DND-41 (cell line): Measurements from ENCODE around the gene ZDHHC17.

Source experiments
- CTCF ChIP-seq: IDR thresholded peaks from 2 replicates; pipeline ENCODE4 v1.5.1; 2012; ENCODE audit warnings: borderline replicate concordance, low read length, moderate library complexity, mild to moderate bottlenecking; ENCODE audit not compliant: poor library complexity, severe bottlenecking; ENCODE audit errors: extremely low read depth
- EZH2 ChIP-seq: IDR thresholded peaks from 3 replicates; pipeline ENCODE4 v1.6.1; 2012; ENCODE audit warnings: borderline replicate concordance, low read depth, mild to moderate bottlenecking, moderate library complexity, low read length, inconsistent platforms; ENCODE audit not compliant: severe bottlenecking

GRCh38 chr12:76895796-76896195 is 131.9 kb downstream of the ZDHHC17 start:
- TF ChIP-seq CTCF (no peak), EZH2 (no peak)
